Measurements from ENCODE around the gene NRROS. TPM values are rescaled to one million over a fixed set of nuclear protein-coding genes. Genes with fewer than 3 reads are reported as not detected.

Gene NRROS
- total and polyA plus RNA-seq, 2 of the 13 experiments (the other 11 are each of a cell fraction or from before 2014, with no cell fraction given), result not detected

GRCh38 chr3:196673632-196674031, 34.1 kb downstream of the NRROS start:
- TF ChIP-seq TFDP2 (CRISPR knock-in tag; IDR thresholded peaks at IDR 0.05) (no peak), LBX2 (CRISPR knock-in tag; IDR thresholded peaks at IDR 0.05; ENCODE audit: borderline replicate concordance) (no peak), KDM2A (CRISPR knock-in tag; IDR thresholded peaks at IDR 0.05; ENCODE audit: borderline replicate concordance, low read depth) (no peak)
- Histone ChIP-seq H3K79me2 (ENCODE audit: insufficient read depth, low read length) (no peaks in the 10 kb centered on the region), H3K9me3 (ENCODE audit: low read length) (no peaks in the 10 kb centered on the region), H3K36me3 (replicated peaks in 1 of 2; ENCODE audit: control insufficient read depth in 1 of 2, insufficient read depth in 2 of 2, low read length in 2 of 2) (no peaks in the 10 kb centered on the region), H4K20me1 (ENCODE audit: insufficient read depth, low read length) (no peaks in the 10 kb centered on the region), H3K27ac (ENCODE audit: extremely low read length, insufficient read depth, low read length) (no peak overlapping the region), H3K27me3 (ENCODE audit: control insufficient read depth in 1 of 2, insufficient read depth in 2 of 2, low read length in 2 of 2) (no peaks in the 10 kb centered on the region), H2AFZ (ENCODE audit: low read length) (no peak overlapping the region), H3K4me2 (ENCODE audit: low read depth, low read length) (no peak overlapping the region), H3K9ac (ENCODE audit: insufficient read depth, low read depth, low read length) (no peak overlapping the region), H3K4me1 (ENCODE audit: insufficient read depth, low read length) (peaks cover 13% of the 10 kb centered on the region; the same call in 1 of the 2 replicates), H3K4me3 (replicated peaks in 1 of 3; ENCODE audit: insufficient read depth in 1 of 3, low read depth in 2 of 3, low read length in 3 of 3) (no peak overlapping the region)
- 52% methylated on average over 3 of the region's 3 CpGs for WGBS (ENCODE audit: low lambda C conversion rate)
- intact Hi-C loops (cut with micrococcal nuclease; ENCODE audit: unreplicated experiment), result loop anchor here (5.0 kb wide), 1 partner anchor 574 kb away; no protein-coding TSS in a partner anchor
- BruUV-seq (replicated peaks), result no TSS peak
- DNase-seq (ENCODE audit: low spot score) (no peak), FAIRE-seq (no peak), ATAC-seq (no peak)
- CTCF ChIA-PET (ENCODE audit: low intra/inter-chr PET ratio, low total read pairs), result no interaction called here
- POLR2A ChIA-PET, result no interaction called here
- in situ Hi-C loops (cut with HindIII; ENCODE audit: extremely low pct_ligation_motif_present, low pct_unique_long_range_greater_than_20kb), result no loop called here

DNA sequence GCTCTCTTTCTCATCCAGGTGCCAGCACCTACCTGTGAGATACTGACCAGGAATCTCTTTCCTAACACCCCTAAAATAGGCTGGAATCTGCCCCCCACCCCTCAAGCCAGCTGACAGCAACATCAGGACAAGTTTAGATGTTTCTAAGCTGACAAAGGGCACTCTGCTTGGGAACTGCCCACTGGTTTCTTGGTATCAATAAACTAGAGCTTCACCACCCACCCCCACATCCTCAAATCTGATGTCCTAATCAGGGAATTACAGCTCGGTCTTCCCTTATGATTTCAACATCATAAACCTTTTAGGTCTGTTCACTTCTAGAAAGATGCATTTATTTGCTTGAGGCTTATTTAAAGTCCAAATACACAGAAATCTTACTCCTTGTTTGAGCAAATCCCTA, 37.9 kb downstream of the NRROS start:
- H3K36me3 ChIP-seq (replicated peaks in 1 of 2; ENCODE audit: control insufficient read depth in 1 of 2, insufficient read depth in 2 of 2, low read length in 2 of 2), result no peaks in the 10 kb centered on the region
- in situ Hi-C loops (cut with HindIII; ENCODE audit: extremely low pct_ligation_motif_present, low pct_unique_long_range_greater_than_20kb) (no loop called here), intact Hi-C loops (cut with micrococcal nuclease; ENCODE audit: unreplicated experiment) (no loop called here)
- H3K4me1 ChIP-seq (ENCODE audit: insufficient read depth, low read length), result 0 out of 2 replicates have a peak, but pooled peaks cover 6% of the 10 kb centered on the region
- H3K27ac ChIP-seq (ENCODE audit: extremely low read length, insufficient read depth, low read length), result no peak overlapping the region
- CTCF ChIA-PET (ENCODE audit: low intra/inter-chr PET ratio, low total read pairs), result no interaction called here
- 0% methylated on average over 1 of the region's 1 CpG for WGBS (ENCODE audit: low lambda C conversion rate)
- H3K4me3 ChIP-seq (replicated peaks in 1 of 3; ENCODE audit: insufficient read depth in 1 of 3, low read depth in 2 of 3, low read length in 3 of 3), result no peak overlapping the region
- no peak for ATAC-seq
- H2AFZ ChIP-seq (ENCODE audit: low read length), result no peak overlapping the region
- H3K27me3 ChIP-seq (ENCODE audit: control insufficient read depth in 1 of 2, insufficient read depth in 2 of 2, low read length in 2 of 2), result peaks cover 0 to 4% of the 10 kb centered on the region in 2 experiments; a peak in 1 of 5 replicates
- H3K4me2 ChIP-seq (ENCODE audit: low read depth, low read length), result no peak overlapping the region
- POLR2A ChIA-PET, result no interaction called here
- H3K9me3 ChIP-seq (ENCODE audit: low read length), result no peaks in the 10 kb centered on the region
- no peaks in the 10 kb centered on the region for H3K79me2 ChIP-seq (ENCODE audit: insufficient read depth, low read length)
- no TSS peak for BruUV-seq (replicated peaks)
- no peaks in the 10 kb centered on the region for H4K20me1 ChIP-seq (ENCODE audit: insufficient read depth, low read length)
- TF ChIP-seq ZNF513 (CRISPR knock-in tag; conservative IDR thresholded peaks at IDR 0.05) (no peak), ZNF780A (CRISPR knock-in tag; IDR thresholded peaks at IDR 0.05) (no peak), ZZZ3 (CRISPR knock-in tag; IDR thresholded peaks at IDR 0.05; ENCODE audit: borderline replicate concordance) (no peak), ELF1 (CRISPR knock-in tag; IDR thresholded peaks at IDR 0.05) (no peak), TGIF2 (CRISPR knock-in tag; IDR thresholded peaks at IDR 0.05) (no peak)
- FAIRE-seq, result no peak
- H3K9ac ChIP-seq (ENCODE audit: insufficient read depth, low read depth, low read length), result no peak overlapping the region
- DNase-seq (ENCODE audit: low spot score), result no peak

All from HepG2 (cell line).